ENCODE data around the gene FLRT2.

- TF ChIP-seq CTCF (IDR thresholded peaks at IDR 0.05) (no peak), POLR2A (IDR thresholded peaks at IDR 0.05) (no peak)
Observed at GRCh38 chr14:85546390-85546789, 16.4 kb downstream of the FLRT2 start.
